ENCODE measurements around the gene ADA.

Gene ADA

DNA sequence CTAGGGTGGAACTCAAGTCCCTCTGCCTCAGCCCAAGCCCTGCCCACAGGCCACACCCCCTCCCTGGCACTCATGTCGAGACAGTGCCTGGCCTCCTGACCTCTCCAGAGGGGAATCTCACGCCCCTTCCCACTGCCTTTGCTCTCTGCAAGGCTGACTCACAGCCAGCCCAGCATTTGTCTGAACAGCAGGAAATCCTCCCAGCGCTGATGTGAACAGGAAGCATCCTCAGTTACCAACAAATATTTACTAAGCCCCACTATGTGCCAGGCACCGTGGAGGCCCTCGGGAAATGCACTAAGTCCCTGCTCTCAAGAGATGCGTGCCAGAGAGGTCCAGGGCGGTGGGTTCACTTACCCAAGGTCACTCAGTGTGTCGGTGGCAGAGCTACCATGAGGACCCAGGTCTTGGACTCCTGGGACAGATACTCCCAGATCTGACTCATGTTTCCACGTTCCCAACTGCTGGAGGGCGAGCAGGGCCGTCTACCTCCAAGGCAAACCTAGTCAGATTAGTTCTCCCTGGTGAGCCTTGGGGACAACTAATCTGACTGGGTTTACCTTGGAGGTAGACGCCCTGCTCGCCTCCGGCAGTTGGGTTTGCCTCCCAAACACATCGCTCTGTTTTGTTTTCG, 7.8 kb downstream of the ADA start:
- DNase-seq = peak in 3 of 5 experiments; percentile 35 to 71 (median 66)

DNA sequence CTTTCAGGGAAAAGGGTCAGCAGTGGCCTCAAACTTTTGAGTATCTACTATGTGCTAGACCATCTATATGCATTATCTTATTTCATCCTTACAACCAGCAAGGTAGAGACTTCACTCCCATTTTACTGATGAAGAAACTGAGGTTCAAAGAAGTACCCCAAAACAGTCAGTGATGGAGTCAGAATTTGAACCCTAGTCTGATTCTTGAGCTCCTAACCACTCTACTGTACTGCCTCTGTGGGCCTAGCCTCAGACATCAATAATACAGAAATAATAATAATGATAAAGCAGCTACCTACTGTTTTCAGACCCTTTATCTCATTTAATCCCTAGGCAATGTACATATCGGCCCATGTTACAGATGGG, 8.4 kb downstream of the ADA start:
- no peak for DNase-seq

DNA sequence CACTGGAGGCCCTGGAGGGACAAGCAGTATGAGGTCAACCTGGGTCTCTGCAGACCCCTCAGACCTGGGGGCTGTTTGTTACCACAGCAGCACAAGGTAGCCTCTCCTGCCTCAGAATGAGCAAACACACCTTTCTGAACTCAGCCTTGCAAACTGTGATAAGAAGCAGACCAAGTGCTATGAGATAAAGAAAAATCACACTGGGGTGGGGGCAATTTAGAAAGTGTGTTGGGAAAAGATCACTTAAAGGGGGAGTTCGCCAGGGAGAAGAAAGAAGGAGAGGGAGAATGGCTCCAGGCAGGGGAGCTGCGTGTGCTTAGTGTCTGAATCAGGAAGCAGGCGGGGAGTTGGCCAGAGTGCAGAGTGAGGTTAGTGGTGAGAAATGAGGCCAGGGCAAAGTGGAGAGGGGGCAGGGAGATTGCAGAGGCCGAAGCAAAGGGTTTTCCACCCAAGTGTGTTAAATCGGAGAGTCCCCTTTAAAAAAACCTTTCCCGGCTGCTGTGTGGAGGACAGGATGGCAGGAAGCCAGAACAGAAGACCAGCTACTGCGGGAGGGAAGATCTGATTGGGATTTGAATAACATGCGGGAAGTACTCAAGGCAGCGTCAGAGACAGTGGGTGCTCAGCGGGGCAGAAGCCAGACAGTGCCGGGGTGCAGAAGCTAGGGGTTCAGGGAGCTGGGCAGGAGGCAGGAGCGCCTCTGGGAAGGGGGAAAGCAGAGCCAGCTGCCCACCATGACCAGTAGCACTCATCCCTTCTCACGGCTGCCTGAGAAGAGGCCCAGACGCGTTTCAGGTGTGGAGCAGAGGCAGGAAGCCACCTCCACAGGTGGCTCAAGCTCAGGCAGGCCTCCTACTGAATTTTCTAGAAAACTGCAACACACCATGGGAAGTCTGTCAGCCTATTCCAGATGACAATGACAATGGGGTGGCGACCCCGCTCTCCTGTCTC, 9.0 kb downstream of the ADA start:
- peak in 2 of 5 experiments; percentile 37 to 43 for DNase-seq

DNA sequence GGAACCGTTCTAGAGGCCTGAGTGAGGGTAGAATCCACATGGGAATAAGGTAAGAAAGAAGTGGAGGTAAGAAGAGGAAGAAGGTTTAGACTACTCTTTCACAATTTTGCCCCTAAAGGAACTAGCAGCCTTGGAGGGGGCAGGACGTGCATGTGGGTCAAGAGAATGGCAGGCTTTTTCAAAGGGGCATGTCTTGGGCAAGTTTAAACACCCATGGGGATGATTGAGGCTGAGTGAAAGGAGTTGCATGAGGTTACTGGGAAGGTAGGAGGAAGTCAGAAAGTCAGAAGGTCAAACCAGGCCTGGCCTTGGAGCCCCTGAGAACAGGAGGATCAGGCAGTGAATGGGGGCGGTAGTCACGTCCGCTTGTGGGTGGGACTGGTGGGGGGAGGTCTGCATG, 10.2 kb downstream of the ADA start:
- no peak for DNase-seq

DNA sequence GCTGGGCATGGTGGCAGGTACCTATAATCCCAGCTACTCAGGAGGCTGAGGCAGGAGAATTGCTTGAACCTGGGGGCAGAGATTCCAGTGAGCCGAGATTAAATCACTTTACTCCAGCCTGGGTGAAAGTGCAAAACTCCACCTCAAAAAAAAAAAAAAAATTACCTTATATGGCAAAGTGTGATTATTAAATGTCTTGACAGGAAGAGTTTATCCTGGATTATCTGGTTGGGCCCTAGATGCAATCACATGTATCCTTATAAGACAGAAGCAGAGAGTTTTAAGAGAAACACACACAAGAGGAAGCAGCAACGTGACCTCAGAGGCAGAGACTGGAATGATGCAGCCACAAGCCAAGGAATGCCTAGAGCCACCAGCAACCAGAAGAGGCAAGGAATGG, 11.0 kb downstream of the ADA start:
- no peak for DNase-seq

DNA sequence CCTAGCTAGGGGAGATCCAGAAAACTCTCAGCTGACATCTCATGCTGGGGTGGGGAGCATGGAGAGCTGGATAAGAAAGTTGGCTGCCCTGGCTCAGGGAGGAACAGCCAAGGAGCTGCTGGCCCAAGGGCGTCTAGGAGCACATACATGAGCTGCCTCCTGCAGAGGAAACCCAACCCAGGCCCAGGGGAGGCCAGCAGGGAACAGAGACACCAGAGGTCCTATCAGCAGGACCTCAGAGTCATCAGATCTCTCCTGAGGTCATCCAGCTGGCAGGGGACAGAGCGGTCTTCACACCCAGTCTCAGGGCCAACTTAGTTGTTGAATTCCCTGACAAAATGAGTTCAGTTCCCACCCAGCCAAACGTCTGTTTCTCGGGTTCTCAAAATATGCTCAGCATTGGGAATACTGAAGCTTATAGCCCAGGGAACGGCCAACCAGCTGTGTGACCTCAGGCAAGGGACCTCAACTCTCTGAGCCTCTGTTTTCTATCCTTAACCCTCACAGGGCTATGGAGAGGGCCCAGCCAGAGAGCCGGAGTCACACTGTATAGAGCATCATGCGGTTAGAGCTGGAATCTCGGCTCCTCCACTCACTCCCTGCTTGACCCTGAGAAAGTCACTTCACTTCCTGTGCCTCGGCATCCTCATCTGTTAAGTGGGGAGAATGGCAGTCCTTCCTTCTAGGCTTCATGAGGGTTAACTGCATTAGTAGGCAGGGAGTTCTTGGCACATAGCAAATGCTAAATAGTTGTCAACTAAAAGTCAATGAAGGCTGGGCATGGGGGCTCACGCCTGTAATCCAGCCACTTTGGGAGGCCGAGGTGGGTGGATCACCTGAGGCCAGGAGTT, 13.8 kb downstream of the ADA start:
- DNase-seq = no peak

DNA sequence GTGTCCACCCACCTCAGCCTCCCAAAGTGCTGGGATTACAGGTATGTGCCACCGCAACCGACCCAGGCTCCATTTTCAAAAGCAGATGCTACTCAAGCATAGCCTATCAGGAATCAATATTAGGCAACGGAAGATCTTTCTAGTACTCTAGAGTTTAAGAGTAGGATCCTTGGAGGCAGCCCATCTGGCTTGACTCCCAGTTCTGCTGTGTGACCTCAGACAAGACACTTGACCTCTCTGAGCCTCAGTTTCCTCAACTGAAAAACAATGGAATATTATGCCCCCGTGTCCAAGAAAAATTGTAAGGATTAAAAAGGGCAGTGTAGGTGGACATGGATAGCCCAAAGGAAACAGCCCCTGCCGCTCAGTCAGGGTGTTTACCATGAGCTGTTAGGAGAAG, 14.5 kb downstream of the ADA start:
- no peak for DNase-seq

DNA sequence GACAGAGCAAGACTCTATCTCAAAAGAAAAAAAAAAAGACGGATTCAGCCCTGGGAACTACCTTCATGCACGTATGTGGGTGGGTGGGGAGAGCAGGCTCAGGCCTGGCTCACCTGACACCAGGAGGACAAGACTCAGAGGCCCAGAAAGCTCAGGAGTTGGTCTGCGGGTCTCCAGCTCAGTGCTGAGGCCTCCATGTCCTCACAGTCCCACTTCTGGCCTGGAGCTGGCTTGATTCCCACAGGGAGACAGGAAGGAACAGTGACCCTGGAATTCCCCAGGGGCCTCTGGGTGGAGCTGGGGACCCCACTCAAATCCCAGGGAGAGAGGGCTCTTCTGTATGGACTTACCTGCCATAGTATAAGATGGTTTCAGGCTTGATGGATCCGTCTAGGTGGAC, 15.6 kb downstream of the ADA start:
- DNase-seq = no peak

DNA sequence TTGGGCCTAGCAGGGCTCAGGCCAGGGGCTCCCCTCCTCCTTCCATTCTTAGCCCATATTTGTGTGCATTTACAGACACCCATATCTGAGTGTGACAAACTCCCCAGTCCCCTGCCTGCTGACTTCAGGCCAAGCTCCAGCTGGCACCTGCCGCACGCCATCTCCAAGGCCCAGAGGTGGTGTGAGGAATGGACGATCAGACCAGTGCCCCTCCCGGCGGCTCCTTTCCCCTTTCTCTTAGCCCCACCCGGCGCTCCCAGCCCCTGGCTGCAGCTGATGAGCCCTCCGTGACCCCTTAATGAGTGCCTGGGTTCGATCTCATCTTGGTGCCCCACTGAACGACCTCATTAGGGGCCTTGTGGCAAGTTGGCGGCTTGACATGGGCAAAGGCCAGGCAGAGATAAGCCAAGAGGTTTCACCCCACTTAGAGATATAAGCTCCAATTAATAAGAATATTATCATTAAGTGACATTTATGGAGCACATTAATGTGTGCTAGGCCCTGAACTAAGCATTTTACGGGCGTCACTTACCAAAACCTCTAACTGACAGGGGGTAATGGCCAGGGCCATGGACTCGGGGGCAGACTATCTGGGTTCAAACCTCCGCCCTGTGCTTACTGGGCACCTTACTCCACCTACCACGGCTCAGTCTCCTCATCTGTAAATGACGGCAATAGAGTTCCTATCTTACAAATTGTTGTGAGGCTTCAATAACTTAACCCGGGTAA, 17.5 kb downstream of the ADA start:
- DNase-seq = no peak

DNA sequence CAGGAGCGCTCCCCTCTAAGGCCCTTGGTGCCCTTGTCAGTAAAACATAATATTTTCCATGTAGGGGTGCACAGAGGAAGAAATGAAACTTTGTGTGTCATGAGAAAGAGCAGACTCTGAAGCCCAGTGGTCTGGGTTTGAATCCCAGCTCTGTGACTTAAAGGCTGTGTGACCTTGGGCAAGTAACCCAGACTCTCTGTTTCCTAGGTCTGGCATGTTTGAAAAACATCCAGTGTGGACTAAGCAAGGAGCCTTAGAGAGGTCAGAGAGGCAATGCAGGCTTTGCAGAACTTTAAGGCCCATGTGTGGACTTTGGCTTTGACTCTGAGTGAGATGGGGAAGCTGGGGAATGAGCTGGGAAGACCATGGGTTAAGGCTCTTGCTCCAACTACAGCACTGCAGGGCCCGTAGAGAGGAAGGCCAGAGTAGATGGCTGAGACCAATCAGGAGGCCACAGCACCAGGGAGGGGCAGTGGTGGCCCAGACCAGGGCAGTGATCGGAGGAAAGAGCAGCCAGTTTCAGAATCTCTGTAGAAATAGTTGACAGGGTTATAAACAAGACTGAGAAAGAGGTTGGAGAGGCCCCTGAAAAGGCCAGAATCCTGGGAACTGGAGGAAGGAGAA, 18.2 kb downstream of the ADA start:
- DNase-seq = no peak

DNA sequence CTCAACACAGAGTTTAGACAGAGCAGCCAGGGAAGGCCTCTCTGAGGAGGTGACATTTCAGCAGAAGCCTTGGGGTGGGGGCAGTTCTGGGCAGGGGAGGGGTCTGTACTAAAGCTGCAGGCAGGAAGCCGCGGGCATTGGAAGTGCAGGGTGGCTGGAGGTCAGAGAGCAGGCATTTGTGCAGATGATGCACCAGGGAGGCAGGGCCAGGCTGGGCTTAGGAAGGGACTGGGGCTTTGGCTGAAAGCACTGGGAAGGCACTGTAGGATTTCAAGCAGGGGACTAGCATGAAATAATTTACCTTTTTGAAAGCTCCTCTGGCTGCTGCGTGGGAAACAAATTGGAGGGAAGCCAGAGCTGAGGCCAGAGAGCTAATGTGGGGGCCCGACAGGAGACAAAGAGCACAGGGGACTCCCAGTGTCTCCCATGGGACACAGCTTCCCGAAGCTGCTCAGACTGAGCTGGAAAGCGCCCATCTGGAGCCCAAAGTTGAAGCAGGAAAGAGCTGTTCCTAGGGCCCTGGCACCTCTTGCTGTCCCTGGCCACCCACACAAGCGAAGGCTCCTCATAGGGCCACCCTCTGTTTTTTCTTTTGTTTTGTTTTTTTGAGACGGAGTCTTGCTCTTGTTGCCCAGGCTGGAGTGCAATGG, 19.3 kb downstream of the ADA start:
- DNase-seq = no peak

DNA sequence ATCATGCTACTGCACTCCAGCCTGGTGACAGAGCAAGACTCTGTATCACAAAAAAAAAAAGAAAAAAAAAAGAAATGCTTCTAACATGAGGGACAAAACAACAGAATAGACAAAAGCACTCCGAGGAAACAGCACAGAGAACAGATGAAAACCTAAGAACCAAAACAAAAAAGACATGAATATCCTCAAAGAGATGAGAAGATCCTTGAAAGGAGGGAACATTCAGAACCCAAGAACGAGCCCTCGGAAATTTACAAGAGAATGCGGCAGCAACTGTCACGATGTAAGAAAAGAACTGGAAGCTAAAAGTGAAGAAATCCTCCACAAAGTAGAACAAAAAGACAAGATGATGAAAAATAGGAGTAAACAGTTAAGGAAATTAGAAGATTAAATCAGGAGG, 21.2 kb downstream of the ADA start:
- DNase-seq = no peak

DNA sequence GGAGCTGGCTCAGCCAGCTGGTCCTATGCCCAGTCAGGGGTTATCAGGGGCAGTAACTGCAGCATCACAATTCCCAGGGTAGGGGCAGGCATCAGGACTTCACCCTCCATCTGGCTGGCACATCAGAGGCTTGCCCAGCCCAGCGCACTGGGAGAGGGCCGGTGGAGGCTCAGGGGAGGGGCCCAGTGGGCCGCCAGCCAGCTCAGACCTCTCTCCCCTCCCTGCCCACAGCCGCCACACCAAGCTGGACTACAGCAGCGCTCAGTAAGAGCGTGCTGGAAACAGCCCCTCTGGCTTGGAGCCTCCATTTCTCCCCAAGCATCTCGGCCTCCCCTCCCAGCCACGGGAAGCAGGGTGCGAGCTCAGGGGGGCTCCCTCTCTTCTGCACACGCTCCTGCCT, 22.0 kb downstream of the ADA start:
- no peak for DNase-seq

DNA sequence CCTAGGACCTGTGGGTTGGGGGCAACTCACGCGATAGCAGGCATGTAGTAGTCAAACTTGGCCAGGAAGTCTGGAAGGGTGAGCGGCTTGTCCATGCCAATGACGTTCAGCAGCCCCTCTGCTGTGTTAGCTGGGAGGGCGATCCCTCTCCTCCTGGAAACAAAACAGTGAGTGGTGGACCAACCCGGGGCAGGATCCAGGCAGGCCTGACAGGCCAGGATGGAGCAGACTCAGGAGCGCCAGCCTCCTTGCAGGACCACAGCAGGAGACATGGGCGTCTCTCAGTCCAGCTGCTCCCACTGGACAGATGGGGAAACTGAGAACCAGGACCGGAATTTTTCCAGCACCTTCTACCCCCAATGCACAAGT, 22.5 kb downstream of the ADA start:
- no peak for DNase-seq

DNA sequence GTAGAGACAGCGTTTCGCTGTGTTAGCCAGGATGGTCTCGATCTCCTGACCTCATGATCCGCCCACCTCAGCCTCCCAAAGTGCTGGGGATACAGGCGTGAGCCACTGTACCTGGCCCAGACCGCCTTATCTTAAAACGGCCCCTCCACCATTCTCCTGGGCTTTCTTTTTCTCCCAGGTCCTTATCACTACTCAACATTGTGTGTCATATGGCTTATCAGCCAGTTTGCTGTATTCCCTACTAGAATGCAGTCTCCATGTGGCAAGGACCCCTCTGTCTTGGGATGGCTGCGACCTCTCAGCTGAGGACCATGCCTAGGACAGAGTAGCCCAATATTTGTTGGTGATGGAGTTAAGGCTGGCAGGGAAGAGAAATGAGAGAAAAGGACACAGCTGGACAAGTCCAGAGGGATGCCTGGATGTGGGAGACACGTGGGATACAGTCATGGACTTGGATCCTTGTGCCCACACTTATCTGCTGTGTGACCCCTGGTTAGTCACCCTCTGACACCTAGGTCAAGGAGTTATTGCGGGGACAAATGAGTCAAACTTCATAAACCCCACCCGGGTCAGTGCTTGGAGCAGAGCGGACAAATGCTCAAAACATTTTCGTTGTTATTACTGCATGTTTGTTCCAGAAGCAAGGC, 24.0 kb downstream of the ADA start:
- no peak for DNase-seq

DNA sequence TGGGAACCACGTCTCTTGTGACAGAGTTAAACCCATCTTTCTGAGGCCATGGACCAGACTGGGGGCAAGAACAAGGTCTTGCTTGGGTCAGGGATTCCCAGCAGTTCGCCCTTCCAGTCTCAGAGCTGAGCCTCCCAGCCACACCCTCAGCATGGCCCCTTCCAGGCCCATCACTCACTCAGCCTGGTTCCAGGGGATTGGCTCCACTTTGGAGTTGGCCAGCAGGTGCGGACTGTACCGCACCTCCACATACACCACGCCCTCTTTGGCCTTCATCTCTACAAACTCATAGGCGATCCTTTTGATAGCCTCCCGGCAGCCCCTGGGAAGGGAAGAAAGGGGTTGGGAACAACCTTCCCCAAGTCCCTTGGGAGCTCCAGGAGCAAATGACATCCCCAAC, 25.2 kb downstream of the ADA start:
- no peak for DNase-seq

DNA sequence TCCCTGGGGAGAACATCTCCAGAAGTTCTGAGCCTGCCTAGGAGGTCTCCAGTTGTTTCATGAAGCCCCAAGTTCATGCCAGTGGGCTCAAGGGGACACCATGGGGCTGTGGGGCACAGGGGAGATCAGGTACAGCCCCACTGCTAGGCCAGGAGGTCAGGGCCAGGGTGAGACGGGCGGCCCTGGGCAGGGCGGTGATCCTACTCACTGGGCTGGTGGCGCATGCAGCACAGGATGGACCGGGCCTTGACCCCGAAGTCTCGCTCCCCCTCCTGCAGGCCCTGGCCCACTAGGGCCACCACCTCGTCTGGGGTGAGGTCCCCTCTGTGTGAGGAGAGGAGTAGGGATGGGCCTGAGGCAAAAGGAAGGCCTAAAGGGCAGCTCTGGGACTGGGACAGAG, 26.1 kb downstream of the ADA start:
- DNase-seq = no peak

DNA sequence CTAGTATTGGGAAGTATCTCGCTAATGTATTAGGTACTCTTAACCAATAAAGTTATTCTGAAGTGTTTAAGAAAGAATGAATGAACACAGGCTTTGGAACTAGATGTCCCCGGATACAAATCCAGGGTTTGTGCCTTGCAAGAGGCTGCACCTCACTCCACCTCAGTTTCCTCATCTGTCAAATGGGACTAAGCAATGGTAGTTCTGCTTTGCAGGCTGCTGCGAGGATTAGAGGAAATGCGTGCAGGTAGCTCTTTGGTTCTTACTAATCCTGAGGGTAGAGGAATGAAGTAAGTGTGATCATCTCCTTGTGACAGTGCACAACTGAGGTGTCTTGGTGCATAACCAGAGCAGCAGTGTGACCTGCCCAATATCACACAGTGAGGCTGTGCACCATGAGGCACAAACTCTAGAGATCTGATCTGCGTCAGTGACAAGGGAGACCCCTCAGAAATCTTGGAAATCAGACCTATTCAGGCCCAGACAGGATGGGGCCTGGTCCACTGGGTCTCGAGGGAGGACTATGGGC, 26.7 kb downstream of the ADA start:
- DNase-seq = no peak

DNA sequence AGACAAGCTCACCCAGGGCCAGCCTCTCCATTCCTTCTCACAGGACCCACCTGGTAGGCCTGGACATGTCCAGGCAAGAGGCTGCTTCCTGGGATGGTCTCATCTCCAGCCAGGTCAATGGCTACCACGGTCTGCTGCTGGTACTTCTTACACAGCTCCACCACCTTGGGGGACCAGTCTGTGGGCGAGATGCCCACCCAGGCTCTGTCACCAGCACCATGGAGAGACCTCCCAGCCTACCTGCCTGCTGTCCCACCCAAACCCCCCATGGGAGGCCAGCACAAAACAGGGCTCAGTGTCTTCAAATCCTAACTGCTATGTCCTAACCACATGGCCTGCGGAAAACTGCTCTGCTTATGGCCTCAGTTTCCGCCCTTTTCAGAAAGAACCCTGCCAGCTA, 27.3 kb downstream of the ADA start:
- DNase-seq = no peak

DNA sequence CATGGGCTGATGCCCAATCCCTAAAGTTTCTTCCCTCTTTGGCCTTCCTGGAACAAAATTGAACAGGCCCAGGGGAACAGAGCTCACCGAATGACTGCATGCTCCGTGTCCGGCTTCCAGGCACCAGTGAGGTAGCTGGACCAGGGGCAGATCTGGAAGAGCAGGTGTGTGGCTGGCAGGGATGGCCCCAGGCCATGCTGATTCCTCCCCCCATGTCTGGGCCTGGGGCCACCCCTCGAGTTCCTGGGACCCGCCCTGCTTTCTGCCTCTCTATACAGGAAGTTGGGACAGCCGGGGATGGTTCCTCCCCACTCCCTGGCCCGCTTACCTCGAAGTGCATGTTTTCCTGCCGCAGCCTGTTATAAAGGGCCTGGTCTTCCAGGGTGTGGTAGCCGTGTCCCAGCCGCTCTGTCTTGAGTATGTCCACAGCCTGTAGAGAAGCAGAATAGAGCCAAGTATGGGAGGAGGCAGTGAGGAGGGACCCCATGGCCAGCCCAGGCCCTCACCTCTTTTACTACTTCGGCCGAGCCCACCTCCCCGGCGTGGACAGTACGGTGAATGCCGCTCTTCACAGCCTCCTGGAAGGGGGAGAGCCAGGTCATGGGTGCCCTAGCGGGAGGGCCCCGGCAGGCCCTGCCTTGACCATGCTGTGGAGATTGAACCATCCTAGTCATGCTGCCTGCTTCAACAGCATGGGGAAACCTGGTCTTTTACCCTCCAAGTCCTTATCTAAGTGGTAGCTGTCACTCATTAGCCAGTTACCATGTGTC, 28.8 kb downstream of the ADA start:
- DNase-seq = no peak
